GM23248 (cell line): ENCODE measurements around the gene SPRED3.

ENCODE experiments used
- EZH2 ChIP-seq: fragments of 200-600 bp; sonication (generic); IDR thresholded peaks from 2 replicates; pipeline ENCODE4 v1.6.1; 2018; ENCODE audit warnings: antibody characterized with exemption, mild to moderate bottlenecking; ENCODE audit not compliant: insufficient read depth, poor library complexity, severe bottlenecking
- EZH2phosphoT487 ChIP-seq: fragments of 200-600 bp; sonication (generic); IDR thresholded peaks from 2 replicates; pipeline ENCODE4 v1.6.1; 2018; ENCODE audit warnings: antibody characterized with exemption, moderate library complexity, mild to moderate bottlenecking, low read depth; ENCODE audit not compliant: insufficient read depth

DNA sequence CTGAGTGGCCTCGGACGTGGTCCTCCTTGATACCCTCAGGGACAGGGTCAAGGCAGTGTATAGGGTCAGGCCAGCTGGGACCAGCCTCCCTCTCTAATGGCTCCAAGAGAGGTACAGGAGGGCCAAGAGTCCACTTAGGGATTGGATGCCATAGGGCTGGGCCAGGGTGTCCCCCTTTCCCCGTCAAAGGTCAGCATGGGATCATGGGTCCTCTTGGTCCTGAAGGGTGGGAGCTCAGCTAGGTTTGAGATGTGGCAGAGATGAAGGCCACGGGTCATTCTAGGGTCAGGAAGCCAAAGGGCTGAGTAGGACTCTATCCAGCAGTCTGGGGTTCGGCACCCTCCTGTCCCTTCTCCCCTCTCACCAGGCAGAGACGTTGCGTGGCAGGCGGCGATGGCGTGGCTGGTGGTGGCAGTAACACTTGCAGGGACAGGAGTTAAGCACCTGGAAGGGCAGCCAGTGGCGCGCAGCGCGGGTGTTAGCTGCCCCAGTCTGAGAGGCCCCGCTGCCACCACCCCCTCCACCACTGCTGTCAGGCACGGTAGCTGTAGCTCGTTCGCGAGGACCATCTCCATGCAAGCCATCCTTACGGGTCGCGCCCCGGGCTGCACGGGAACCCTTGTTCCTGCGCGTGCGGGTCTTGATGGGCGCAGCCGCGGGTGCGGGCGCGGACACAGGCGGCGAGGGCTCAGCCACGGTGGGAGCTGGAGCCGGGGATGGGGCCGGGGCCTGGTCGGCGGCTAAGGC, 3.3 kb upstream of the SPRED3 start:
- TF ChIP-seq EZH2phosphoT487 (no peak), EZH2 (no peak)
